GM12872 (cell line): ENCODE measurements around the gene CLPTM1.

Source experiments
- TF ChIP-seq, protein P1 (sequence below): IDR thresholded peaks from 3 replicates; pipeline ENCODE4 v1.5.1; 2011; ENCODE audit warnings: low read depth, mild to moderate bottlenecking, low read length, moderate library complexity; ENCODE audit not compliant: insufficient read depth

Gene CLPTM1

DNA sequence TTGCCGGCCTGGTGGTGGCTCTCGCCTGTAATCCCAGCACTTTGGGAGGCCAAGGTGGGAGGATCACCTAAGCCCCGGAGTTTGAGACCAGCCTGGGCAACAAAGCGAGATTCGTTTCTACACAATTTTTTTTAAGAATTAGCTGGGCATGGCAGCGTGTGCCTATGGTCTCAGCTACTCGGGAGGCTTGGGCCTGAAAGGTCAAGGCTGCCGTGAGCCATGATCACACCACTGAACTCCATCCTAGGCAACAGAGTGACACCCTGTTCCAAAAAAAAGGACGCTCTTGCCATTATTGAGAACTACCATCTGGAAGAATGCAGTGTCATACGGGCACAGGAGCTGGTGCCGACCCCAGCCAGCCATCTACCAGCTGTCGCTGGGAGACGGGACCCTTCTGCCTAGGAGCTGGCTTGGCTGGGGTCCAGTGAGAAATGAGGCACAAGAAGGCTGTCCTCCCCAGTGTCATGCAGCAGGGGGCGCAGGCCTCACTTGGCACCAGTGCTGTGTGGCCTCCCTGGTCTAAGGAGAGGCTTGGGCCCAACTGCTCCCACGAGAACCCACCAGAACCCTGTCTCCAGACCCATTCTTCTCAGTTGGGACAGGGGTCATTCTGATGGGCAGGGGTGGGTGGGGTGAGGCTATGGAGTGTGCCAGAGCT is 33.8 kb downstream of the CLPTM1 start:
- TF ChIP-seq, protein P1, sequence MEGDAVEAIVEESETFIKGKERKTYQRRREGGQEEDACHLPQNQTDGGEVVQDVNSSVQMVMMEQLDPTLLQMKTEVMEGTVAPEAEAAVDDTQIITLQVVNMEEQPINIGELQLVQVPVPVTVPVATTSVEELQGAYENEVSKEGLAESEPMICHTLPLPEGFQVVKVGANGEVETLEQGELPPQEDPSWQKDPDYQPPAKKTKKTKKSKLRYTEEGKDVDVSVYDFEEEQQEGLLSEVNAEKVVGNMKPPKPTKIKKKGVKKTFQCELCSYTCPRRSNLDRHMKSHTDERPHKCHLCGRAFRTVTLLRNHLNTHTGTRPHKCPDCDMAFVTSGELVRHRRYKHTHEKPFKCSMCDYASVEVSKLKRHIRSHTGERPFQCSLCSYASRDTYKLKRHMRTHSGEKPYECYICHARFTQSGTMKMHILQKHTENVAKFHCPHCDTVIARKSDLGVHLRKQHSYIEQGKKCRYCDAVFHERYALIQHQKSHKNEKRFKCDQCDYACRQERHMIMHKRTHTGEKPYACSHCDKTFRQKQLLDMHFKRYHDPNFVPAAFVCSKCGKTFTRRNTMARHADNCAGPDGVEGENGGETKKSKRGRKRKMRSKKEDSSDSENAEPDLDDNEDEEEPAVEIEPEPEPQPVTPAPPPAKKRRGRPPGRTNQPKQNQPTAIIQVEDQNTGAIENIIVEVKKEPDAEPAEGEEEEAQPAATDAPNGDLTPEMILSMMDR = peak; percentile 89

DNA sequence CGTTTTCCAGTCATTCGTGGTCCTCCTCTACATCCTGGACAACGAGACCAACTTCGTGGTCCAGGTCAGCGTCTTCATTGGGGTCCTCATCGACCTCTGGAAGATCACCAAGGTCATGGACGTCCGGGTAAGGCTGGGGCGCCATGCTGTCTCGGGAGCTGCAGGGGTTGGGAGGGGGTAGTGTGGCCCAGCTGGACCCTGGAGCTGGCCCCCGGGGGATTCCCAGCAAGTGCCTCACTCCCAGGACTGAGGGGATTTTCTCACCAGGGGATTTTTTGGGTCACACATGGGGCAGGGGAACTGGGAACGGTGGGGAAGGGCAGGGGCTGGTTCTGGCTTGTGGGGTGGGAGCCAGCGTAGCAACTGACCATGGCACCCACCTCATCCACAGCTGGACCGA is 35.3 kb downstream of the CLPTM1 start:
- TF ChIP-seq, protein P1 = no peak

DNA sequence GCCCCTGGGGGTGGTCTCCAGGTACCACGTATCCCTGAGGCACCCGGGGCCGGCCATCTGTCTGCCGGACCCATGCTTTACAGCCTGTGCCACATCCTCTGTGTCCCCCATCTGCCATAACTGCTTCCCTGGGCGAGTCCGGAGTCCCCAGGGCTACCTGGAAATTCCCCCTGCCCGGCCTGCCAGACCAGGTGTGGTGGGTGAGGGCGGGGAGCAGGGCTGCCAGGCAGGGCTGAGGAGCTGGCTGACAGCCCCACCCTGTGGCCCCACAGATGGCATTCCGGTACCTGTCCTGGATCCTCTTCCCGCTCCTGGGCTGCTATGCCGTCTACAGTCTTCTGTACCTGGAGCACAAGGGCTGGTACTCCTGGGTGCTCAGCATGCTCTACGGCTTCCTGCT is 35.8 kb downstream of the CLPTM1 start:
- TF ChIP-seq, protein P1 = no peak

DNA sequence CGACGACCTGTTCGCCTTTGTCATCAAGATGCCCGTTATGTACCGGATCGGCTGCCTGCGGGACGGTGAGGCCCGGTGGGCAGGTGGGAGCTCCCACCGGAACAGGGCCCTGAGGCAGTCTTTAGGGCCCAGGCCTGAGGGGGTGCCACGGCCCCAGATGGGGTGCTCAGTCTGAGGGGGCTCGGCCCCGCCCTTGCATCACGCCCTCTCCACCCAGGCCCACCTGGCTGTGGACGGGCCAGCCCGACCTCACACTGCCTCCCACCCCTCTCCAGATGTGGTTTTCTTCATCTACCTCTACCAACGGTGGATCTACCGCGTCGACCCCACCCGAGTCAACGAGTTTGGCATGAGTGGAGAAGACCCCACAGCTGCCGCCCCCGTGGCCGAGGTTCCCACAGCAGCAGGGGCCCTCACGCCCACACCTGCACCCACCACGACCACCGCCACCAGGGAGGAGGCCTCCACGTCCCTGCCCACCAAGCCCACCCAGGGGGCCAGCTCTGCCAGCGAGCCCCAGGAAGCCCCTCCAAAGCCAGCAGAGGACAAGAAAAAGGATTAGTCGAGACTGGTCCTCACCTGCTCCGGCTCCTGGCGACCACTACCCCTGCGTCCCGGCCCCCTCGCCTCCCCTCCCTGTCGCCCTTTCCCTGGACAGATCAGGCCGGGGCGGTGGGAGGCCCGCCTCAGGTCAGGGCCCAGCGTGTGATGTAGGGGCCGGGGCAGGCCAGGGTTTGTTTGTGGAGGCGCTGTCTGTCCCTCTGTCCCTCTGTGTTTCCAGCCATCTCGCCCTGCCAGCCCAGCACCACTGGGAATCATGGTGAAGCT is 37.4 kb downstream of the CLPTM1 start:
- TF ChIP-seq, protein P1 = no peak

DNA sequence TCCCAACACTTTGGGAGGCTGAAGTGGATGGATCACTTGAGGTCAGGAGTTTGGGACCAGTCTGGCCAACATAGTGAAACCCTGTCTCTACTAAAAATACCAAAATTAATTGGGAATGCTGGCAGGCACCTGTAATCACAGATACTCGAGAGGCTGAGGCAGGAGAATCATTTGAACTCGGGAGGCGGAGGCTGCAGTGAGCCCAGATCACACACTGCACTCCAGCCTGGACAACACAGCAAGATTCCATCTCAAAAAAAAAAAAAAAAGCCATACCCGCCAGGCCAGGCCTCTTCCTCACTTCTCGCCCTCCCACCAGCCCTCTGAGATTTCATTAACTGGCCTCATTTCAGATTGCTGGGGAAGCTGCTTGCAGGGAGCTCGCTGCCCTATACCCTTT is 38.3 kb downstream of the CLPTM1 start:
- TF ChIP-seq, protein P1 = no peak

DNA sequence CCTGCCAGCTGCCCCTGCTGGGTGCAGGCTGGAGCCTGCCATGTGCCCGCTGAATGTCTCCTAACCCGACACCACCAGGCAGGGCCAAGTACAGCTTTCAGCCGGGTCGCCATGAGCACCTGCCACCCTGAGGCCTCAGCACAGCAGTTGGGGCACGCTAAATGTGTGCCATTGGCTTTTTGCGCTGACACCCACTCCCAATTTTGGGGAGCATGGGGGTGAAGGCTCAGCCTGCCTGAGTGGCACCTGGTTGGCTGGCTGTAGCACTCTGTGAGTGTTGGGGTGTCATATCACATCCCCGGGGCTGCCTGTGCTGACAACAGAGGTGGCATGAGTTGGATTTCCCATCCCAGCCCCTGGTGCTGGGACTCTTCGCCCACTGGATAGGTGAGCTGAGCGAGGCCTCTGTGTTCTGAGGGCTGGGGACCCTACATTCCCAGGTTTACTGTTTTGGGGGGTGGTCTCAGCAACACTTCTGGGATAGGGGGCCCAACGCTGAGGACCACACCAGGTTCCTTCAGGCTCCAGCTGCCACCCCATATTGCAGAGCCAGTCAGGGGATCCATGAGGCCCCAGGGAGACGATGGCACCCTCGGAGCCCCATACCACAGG is 38.9 kb downstream of the CLPTM1 start:
- TF ChIP-seq, protein P1 = no peak

DNA sequence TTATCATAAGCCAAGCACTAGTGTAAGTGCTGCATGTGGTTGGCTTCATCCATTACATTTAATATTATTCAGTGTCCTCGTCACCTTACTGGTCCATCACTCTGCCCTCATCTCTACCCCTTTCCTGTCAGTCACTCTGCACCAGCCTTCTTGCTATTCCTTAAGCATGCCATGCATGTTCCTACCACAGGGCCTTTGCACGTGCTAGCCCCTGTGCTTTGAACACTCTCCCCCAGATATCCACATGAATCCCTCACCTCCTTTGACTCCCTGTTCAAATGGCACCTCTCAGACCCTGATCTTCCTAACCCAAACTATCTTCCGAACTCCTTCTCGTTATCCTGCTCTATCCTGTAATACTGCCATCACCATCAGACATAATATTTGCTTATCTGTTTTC is 42.8 kb downstream of the CLPTM1 start:
- TF ChIP-seq, protein P1 = no peak
